K562 (cell line): ENCODE results near the gene COL6A2.

Experiments
- CHD2 ChIP-seq: IDR thresholded peaks from 2 replicates; pipeline ENCODE4 v1.6.1; 2011; ENCODE audit warnings: low read depth, low read length
- KDM5B ChIP-seq: fragments of 200-600 bp; sonication (generic); IDR thresholded peaks from 2 replicates; pipeline ENCODE4 v1.6.1; 2012; ENCODE audit warnings: low read depth, mild to moderate bottlenecking, moderate library complexity, low read length, control low read depth, inconsistent platforms; ENCODE audit not compliant: insufficient replicate concordance
- TAF1 ChIP-seq: IDR thresholded peaks from 2 replicates; pipeline ENCODE4 v1.6.1; 2011; ENCODE audit warnings: mild to moderate bottlenecking, low read length, moderate library complexity; ENCODE audit not compliant: insufficient read depth, control insufficient read depth, severe bottlenecking; ENCODE audit errors: extremely low read depth
- USF1 ChIP-seq: sonication (generic); formaldehyde crosslinking; IDR thresholded peaks from 2 replicates; pipeline ENCODE4 v1.9.0; 2022; ENCODE audit warnings: mild to moderate bottlenecking, missing genetic modification reagents
- ZNF274 ChIP-seq: IDR thresholded peaks from 2 replicates; pipeline ENCODE4 v1.6.1; 2011; ENCODE audit warnings: low read depth, mild to moderate bottlenecking, low read length, moderate library complexity, borderline replicate concordance
- TF ChIP-seq, protein P1 (sequence below), 3 experiments: IDR thresholded peaks in 2 of 3; conservative IDR thresholded peaks in 1 of 3; 2 replicates each; pipeline ENCODE4 v1.5.1; 2011 to 2012; ENCODE audit warnings: low read length in 3 of 3, mild to moderate bottlenecking in 3 of 3, control low read depth in 2 of 3, improper control_type of control experiment in 1 of 3, inconsistent platforms in 1 of 3, low read depth in 1 of 3, mixed read lengths in 1 of 3, moderate library complexity in 1 of 3; ENCODE audit not compliant: insufficient read depth in 2 of 3

- TF ChIP-seq KDM5B (no peak), CHD2 (no peak), TAF1 (no peak), USF1 (CRISPR knock-in tag) (no peak), ZNF274 (no peak)
- TF ChIP-seq, protein P1, sequence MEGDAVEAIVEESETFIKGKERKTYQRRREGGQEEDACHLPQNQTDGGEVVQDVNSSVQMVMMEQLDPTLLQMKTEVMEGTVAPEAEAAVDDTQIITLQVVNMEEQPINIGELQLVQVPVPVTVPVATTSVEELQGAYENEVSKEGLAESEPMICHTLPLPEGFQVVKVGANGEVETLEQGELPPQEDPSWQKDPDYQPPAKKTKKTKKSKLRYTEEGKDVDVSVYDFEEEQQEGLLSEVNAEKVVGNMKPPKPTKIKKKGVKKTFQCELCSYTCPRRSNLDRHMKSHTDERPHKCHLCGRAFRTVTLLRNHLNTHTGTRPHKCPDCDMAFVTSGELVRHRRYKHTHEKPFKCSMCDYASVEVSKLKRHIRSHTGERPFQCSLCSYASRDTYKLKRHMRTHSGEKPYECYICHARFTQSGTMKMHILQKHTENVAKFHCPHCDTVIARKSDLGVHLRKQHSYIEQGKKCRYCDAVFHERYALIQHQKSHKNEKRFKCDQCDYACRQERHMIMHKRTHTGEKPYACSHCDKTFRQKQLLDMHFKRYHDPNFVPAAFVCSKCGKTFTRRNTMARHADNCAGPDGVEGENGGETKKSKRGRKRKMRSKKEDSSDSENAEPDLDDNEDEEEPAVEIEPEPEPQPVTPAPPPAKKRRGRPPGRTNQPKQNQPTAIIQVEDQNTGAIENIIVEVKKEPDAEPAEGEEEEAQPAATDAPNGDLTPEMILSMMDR (IDR thresholded peaks at IDR 0.05 in 2 of 3, conservative IDR thresholded peaks at IDR 0.05 in 1 of 3; ENCODE audit: insufficient read depth in 2 of 3, low read depth in 1 of 3, low read length in 3 of 3) = no peak
Measured at GRCh38 chr21:46069166-46069565, 28.7 kb upstream of the COL6A2 start.
